DMS53 (cell line): ENCODE data around the gene TRAPPC2L.
"Not testable (repeated sequence)": the region's sequence is repeated elsewhere in the genome, so short reads cannot be mapped to it uniquely, and the experiment has no call there.

Experiments used
- DNase-seq: peaks from one replicate; lab custom pipeline; 2025; lab: John Stamatoyannopoulos, UW

The TRAPPC2L gene

GRCh38 chr16:88819126-88819525 is 37.8 kb upstream of the TRAPPC2L start:
- DNase-seq: no peak

- DNase-seq: no peak
Observed at GRCh38 chr16:88820385-88821025, 36.4 kb upstream of the TRAPPC2L start.

DNA sequence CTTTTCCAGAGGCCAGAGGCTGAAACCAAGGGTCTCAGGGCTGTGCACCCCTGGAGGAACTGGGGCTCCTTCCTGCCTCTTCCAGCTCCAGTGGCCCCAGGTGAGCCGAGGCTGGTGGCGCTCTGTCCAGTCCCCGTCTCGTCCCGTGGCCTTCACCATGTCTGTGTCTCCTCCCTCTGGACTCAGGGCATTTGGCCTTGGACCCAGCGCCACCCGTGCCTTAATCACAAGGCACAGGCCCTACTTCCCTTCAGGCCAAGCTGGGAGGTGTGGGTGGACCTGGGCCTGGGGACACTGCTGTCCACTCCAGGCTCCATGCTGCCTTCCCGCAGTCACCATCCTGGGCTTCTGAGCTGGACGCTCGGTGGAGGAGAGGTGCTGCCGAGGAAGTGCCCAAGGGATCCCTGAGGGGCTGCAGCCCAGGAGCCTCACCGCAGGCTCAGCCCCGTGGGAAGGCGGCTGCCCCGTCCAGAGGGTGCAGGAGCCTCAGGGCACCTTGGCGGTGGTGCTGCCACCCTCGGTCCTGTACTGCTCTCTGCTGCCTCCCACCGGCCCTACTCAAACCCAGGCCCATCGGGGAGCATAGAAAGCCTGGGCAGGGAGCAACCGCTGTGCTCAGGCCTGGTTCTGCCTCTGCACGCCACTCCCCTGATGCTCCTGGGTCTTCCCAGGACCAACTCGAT is 35.6 kb upstream of the TRAPPC2L start:
- DNase-seq: no peak

DNA sequence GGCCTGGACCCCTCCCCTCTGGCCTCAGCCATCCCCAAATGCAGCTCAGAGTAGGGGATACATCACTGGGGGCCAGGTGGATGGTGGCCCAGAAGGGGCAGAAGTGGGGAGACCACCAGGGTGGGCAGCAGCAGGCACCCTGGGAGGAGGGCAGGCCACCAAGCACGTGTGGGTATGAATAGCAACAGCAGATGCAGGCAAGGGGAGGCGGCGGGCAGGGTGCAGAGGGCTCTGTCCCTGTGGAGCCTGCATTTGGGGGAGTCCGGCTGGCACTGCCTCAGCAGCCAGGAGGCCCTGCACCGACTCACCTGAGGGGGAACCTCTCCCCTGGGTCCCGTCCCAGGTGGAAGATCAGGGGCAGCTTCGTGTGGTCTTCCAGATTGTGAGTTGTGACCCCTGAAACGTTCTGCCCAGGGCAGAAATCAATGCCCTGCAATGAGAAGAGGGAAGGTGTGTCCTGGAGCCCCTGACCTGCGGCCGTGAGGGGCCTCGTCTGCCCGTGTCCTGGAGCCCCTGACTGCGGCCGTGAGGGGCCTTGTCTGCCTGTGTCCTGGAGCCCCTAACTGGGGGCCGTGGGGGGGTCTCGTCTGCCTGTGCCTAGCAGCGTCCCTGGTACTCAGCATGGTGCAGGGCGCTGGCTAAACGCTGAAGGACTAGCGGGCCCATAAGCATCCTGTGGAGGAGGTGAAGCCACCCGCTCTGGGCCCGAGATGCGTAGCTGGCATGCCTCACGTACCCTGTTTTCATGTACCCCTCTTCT is 34.5 kb upstream of the TRAPPC2L start:
- DNase-seq: no peak

- not testable (repeated sequence) for DNase-seq
Observed at GRCh38 chr16:88823646-88824045, 33.3 kb upstream of the TRAPPC2L start.

- DNase-seq: no peak
Observed at GRCh38 chr16:88824256-88825077, 32.5 kb upstream of the TRAPPC2L start.

DNA sequence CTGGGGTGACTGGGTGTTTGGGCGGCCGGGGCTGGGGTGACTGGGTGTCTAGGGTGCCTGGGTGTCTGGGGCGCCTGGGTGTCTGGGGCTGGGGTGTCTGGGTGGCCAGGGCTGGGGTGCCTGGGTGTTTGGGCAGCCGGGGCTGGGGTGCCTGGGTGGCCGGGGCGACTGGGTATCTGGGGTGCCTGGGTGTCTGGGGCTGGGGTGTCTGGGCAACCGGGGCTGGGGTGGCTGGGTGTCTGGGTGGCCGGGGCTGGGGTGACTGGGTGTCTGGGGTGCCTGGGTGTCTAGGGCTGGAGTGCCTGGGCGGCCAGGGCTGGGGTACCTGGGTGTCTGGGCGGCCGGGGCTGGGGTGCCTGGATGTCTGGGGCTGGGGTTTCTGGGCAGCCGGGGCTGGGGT is 31.8 kb upstream of the TRAPPC2L start:
- no peak for DNase-seq

- DNase-seq: no peak
Observed at GRCh38 chr16:88826070-88826840, 30.7 kb upstream of the TRAPPC2L start.

DNA sequence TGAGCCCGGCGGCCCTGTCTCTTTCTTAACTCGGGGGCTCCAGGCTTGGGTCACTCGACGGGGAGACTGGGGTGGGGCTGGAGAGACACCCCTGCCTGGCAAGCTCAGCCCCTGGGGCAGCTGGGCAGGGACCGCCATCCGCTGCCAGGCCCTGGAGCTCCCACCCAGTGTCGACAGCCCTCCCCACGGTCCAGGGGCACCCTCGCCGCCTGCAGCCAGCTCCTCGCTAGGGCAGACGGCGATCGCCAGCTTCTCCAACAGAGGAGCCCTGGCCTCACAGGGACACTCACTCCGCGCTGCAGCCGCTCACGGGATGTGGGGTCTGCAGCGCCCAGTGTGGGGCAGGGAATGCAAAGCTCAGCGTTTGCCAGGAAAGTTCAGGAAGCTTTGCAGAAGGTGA is 29.2 kb upstream of the TRAPPC2L start:
- DNase-seq: no peak

- DNase-seq: no peak
Observed at GRCh38 chr16:88828711-88829110, 28.2 kb upstream of the TRAPPC2L start.

GRCh38 chr16:88830258-88830657 is 26.7 kb upstream of the TRAPPC2L start:
- no peak for DNase-seq

GRCh38 chr16:88830783-88831182 is 26.1 kb upstream of the TRAPPC2L start:
- no peak for DNase-seq

DNA sequence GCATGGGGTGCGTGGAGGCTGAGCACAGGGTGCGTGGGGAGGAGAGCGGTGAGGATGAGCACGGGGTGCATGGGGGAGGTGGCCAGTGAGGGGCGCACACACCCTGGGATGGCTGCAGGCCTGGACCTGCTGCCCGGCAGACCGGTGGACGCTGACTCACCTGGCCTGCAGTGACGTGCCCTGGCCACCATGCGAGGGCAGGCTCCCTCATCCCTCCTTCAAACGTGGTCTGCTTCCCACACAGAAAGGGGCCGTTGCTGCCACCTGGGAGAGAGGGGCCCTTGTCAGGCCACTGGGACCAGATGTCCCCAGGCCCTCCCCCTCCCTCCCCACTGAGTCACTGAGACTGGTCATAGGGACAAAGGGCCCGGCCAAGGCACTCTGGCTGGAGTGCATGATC is 25.1 kb upstream of the TRAPPC2L start:
- DNase-seq: no peak

GRCh38 chr16:88833086-88833485 is 23.8 kb upstream of the TRAPPC2L start:
- no peak for DNase-seq

GRCh38 chr16:88834670-88835069 is 22.3 kb upstream of the TRAPPC2L start:
- no peak for DNase-seq

- no peak for DNase-seq
Observed at GRCh38 chr16:88835383-88835782, 21.5 kb upstream of the TRAPPC2L start.

- DNase-seq: no peak
Observed at GRCh38 chr16:88835818-88836217, 21.1 kb upstream of the TRAPPC2L start.

DNA sequence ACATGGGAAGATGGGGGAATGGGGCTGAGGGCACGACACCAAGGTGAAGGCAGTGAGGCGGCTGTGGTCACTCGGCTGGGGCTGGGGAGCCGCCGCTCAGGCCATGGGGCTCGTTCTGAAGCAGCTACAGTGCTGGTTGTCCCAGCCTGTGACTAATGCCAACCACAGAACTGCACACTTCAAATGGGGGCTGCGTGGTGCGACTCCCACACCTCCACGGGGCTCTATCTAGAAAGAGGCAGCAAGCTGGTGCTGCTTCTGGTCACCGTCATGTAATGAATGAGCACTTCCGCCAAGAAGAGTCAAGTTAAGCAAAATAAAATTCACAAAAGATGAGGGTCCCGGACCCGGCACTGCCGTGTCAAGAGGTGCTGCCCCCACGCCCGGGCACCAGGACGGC is 20.1 kb upstream of the TRAPPC2L start:
- no peak for DNase-seq

DNA sequence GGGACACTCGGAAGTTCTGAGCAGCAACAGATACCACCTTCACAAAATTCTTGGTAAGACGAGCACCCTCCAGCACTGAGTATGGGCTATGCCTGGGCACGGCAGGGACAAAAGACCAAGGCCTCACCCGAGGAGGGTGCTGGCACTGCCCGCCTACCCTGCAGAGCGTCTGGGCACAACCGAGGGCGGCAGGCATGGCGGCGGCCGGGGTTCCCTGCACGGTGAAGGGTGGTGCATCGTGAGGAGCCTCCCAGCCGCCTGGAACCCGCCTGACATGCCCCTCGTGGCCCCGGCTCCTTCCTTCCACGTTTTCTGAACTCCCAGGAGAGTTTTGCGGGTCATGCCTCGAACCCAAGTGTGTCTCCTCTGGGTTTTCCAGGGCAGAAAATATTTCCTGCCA is 19.1 kb upstream of the TRAPPC2L start:
- no peak for DNase-seq

GRCh38 chr16:88838566-88838965 is 18.4 kb upstream of the TRAPPC2L start:
- DNase-seq: no peak

- no peak for DNase-seq
Observed at GRCh38 chr16:88839026-88839529, 17.8 kb upstream of the TRAPPC2L start.
